HCT116 (cell line): ENCODE results near the gene CSHL1.

Source experiments
- CTCF ChIP-seq, 3 experiments: fragments of 200-600 bp in 1 of 3; sonication (generic) in 1 of 3; IDR thresholded peaks in 2 of 3; conservative IDR thresholded peaks in 1 of 3; 2 replicates each; pipeline ENCODE4 v1.5.1; 2012 to 2017; ENCODE audit warnings: low read depth in 2 of 3, low read length in 2 of 3, antibody characterized with exemption in 1 of 3, borderline replicate concordance in 1 of 3, control low read depth in 1 of 3, mild to moderate bottlenecking in 1 of 3, mixed read lengths in 1 of 3, mixed run types in 1 of 3, moderate library complexity in 1 of 3; ENCODE audit not compliant: insufficient read depth in 1 of 3
- POLR2A ChIP-seq: IDR thresholded peaks from 2 replicates; pipeline ENCODE4 v1.7.0; 2011; ENCODE audit warnings: borderline replicate concordance; ENCODE audit not compliant: insufficient read depth, insufficient read length; ENCODE audit errors: extremely low read depth
- POLR2AphosphoS5 ChIP-seq: IDR thresholded peaks from 2 replicates; pipeline ENCODE4 v1.6.1; 2011; ENCODE audit warnings: mild to moderate bottlenecking, low read depth, low read length, moderate library complexity
- RAD21 ChIP-seq: IDR thresholded peaks from 2 replicates; pipeline ENCODE4 v1.6.1; 2012; ENCODE audit warnings: low read depth, mild to moderate bottlenecking
- SP1 ChIP-seq: IDR thresholded peaks from 2 replicates; pipeline ENCODE4 v1.6.1; 2012; ENCODE audit warnings: low read depth
- TF ChIP-seq, protein P1 (sequence below): IDR thresholded peaks from 2 replicates; pipeline ENCODE4 v1.6.1; 2012; ENCODE audit warnings: low read depth
- TF ChIP-seq, protein P2 (sequence below): IDR thresholded peaks from 2 replicates; pipeline ENCODE4 v1.6.1; 2012

DNA sequence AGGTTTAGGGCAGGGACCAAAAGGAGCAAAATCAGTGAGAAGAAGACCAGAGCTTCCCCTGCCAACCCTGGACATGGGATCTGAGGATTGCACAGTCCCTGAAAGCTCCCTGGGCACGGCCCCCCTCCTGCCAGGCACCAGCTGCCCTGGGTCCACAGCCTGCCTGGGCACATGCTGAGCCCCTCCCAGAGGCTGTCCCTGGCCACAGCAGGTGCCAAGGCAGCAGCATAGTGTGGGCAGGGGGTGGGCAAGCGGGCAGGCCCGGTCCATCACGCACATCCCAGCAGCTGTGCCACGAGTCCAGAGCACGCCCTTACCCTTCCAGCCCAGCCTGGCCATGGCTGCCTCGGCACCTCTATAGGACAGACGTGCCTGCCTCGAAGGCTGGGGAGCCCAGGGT lies 48.9 kb upstream of the CSHL1 start:
- TF ChIP-seq POLR2A: no peak
- TF ChIP-seq SP1: no peak
- TF ChIP-seq, protein P1, sequence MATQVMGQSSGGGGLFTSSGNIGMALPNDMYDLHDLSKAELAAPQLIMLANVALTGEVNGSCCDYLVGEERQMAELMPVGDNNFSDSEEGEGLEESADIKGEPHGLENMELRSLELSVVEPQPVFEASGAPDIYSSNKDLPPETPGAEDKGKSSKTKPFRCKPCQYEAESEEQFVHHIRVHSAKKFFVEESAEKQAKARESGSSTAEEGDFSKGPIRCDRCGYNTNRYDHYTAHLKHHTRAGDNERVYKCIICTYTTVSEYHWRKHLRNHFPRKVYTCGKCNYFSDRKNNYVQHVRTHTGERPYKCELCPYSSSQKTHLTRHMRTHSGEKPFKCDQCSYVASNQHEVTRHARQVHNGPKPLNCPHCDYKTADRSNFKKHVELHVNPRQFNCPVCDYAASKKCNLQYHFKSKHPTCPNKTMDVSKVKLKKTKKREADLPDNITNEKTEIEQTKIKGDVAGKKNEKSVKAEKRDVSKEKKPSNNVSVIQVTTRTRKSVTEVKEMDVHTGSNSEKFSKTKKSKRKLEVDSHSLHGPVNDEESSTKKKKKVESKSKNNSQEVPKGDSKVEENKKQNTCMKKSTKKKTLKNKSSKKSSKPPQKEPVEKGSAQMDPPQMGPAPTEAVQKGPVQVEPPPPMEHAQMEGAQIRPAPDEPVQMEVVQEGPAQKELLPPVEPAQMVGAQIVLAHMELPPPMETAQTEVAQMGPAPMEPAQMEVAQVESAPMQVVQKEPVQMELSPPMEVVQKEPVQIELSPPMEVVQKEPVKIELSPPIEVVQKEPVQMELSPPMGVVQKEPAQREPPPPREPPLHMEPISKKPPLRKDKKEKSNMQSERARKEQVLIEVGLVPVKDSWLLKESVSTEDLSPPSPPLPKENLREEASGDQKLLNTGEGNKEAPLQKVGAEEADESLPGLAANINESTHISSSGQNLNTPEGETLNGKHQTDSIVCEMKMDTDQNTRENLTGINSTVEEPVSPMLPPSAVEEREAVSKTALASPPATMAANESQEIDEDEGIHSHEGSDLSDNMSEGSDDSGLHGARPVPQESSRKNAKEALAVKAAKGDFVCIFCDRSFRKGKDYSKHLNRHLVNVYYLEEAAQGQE: no peak
- TF ChIP-seq RAD21: no peak
- no peak for TF ChIP-seq POLR2AphosphoS5
- no peak for TF ChIP-seq CTCF (IDR thresholded peaks at IDR 0.05 in 2 of 3, conservative IDR thresholded peaks at IDR 0.05 in 1 of 3; ENCODE audit: borderline replicate concordance in 1 of 3, insufficient read depth in 1 of 3, low read depth in 2 of 3, low read length in 2 of 3)
- TF ChIP-seq, protein P2, sequence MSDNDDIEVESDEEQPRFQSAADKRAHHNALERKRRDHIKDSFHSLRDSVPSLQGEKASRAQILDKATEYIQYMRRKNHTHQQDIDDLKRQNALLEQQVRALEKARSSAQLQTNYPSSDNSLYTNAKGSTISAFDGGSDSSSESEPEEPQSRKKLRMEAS: no peak
